ENCODE results near the gene MAML2. TPM values are rescaled to one million over a fixed set of nuclear protein-coding genes. Genes with fewer than 3 reads are reported as not detected.

The MAML2 gene
- total and polyA plus RNA-seq, 2 donors = 7.9 to 9.8 TPM

DNA sequence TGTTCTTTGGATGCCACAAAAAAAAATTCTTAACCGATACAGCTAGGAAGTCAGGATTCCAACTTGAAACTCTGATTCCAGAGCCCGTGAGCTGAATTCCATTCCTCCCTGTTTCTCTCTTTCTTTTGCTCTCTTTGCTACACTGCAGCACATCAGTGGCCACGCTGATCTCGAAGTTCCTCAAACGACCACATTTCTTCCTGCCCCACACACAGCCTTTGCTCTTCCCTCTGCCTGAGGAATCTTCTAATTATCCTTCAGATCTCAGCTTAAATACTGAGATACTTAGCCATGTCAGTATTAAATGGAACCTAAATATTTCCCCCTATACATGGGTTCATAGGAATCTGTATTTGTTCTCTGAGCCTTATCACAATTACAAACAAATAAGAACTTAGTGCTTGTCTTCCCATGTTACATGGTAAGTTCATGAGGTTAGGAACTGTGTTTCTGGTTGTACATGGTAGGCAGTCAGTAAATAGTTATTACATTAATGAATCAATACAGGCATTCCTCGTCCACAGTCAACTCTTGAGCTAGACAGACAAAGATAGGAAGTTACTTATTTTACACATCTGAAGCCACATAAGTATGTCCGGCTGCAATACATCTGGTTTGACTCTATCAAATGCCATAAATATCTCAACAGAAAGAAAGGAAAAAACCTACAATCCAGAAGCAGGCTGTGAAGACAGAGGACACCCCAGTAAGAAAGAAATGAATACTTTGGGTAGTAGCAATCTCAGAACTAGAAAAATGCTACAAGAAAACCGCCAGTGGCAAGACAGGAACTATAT lies 86.6 kb downstream of the MAML2 start:
- Histone ChIP-seq H3K36me3 (ENCODE audit: control insufficient read depth in 2 of 2, insufficient read depth in 2 of 2, low read length in 1 of 2) (no peaks in the 10 kb centered on the region), H3K4me1 (ENCODE audit: control insufficient read depth in 2 of 2, insufficient read depth in 2 of 2, low read length in 2 of 2) (peaks cover 54 to 59% of the 10 kb centered on the region in 2 donors), H3K27ac (ENCODE audit: low read depth in 1 of 2, low read length in 1 of 2) (peak overlapping the region; percentile 8), H3K9me3 (ENCODE audit: control insufficient read depth in 2 of 2, insufficient read depth in 1 of 2, low read length in 1 of 2) (no peaks in the 10 kb centered on the region), H3K4me3 (ENCODE audit: low read length in 2 of 2) (no peak overlapping the region), H3K27me3 (ENCODE audit: control insufficient read depth in 2 of 2, insufficient read depth in 1 of 2, low read length in 1 of 2) (no peaks in the 10 kb centered on the region)
- DNase-seq (ENCODE audit: low read depth in 6 of 9, low spot score in 9 of 9) = no peak
- 44% methylated on average over 8 of the region's 8 CpGs for WGBS

DNA sequence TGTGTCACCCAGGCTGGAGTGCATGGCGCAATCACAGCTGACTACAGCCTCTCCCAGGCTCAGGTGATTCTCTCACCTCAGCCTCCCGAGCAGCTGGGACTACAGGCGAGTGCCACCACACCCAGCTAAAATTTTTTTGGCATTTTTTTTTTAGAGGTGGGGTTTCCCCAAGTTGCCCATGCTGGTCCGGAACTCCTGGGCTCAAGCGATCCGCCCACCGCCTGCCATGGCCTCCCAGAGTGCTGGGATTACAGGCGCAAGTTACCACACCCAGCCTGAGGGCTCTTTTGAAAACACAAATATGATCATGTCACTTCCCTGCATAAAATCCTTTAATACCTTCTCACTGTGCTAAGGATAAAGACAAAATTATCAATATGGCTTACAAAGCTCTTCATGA lies 88.1 kb downstream of the MAML2 start:
- whole genome bisulfite sequencing = 89% methylated on average over 8 of the region's 8 CpGs
- no peaks in the 10 kb centered on the region for H3K36me3 ChIP-seq (ENCODE audit: control insufficient read depth in 2 of 2, insufficient read depth in 2 of 2, low read length in 1 of 2)
- no peak for DNase-seq (ENCODE audit: low read depth in 6 of 9, low spot score in 9 of 9)
- peak overlapping the region; percentile 36 to 42 for H3K27ac ChIP-seq (ENCODE audit: low read depth in 1 of 2, low read length in 1 of 2)
- no peak overlapping the region for H3K4me3 ChIP-seq (ENCODE audit: low read length in 2 of 2)
- H3K4me1 ChIP-seq (ENCODE audit: control insufficient read depth in 2 of 2, insufficient read depth in 2 of 2, low read length in 2 of 2) = peaks cover 49 to 52% of the 10 kb centered on the region in 2 donors
- no peaks in the 10 kb centered on the region for H3K9me3 ChIP-seq (ENCODE audit: control insufficient read depth in 2 of 2, insufficient read depth in 1 of 2, low read length in 1 of 2)
- no peaks in the 10 kb centered on the region for H3K27me3 ChIP-seq (ENCODE audit: control insufficient read depth in 2 of 2, insufficient read depth in 1 of 2, low read length in 1 of 2)

DNA sequence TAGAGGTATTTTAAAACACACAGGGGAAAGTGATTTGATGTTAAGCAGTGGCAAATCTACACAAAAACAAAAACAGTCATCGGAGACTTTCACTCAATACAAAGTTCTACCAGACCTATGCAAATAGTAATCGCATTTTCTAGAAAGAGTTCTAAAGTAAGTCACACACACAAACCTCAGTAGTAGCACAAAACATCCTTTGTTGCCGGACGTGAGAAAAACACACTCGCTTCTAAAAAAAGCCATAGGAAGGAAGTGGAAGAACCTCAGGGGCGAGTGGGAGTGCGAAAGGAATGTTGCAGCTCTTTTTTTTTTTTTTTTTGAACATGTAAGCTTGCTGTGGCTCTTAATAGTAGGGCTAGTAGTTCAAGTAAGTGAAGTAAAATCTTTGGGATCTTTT lies 88.9 kb downstream of the MAML2 start:
- Histone ChIP-seq H3K4me3 (ENCODE audit: low read length in 2 of 2) (peak overlapping the region in 1 of 2 donors; percentile 19), H3K36me3 (ENCODE audit: control insufficient read depth in 2 of 2, insufficient read depth in 2 of 2, low read length in 1 of 2) (no peaks in the 10 kb centered on the region), H3K27me3 (ENCODE audit: control insufficient read depth in 2 of 2, insufficient read depth in 1 of 2, low read length in 1 of 2) (no peaks in the 10 kb centered on the region), H3K9me3 (ENCODE audit: control insufficient read depth in 2 of 2, insufficient read depth in 1 of 2, low read length in 1 of 2) (no peaks in the 10 kb centered on the region), H3K4me1 (ENCODE audit: control insufficient read depth in 2 of 2, insufficient read depth in 2 of 2, low read length in 2 of 2) (peaks cover 42 to 45% of the 10 kb centered on the region in 2 donors), H3K27ac (ENCODE audit: low read depth in 1 of 2, low read length in 1 of 2) (peak overlapping the region; percentile 15 to 42)
- DNase-seq (ENCODE audit: low read depth in 6 of 9, low spot score in 9 of 9) = peak in 5 of 9 donors; percentile 64 to 85 (median 67)
- 3% methylated on average over 7 of the region's 7 CpGs for WGBS

- WGBS = 51% methylated on average over 4 of the region's 4 CpGs
- no peak for DNase-seq (ENCODE audit: low read depth in 6 of 9, low spot score in 9 of 9)
- Histone ChIP-seq H3K4me1 (ENCODE audit: control insufficient read depth in 2 of 2, insufficient read depth in 2 of 2, low read length in 2 of 2) (peaks cover 8 to 17% of the 10 kb centered on the region in 2 donors), H3K27ac (ENCODE audit: low read depth in 1 of 2, low read length in 1 of 2) (peak overlapping the region in 1 of 2 donors; percentile 22), H3K9me3 (ENCODE audit: control insufficient read depth in 2 of 2, insufficient read depth in 1 of 2, low read length in 1 of 2) (no peaks in the 10 kb centered on the region), H3K4me3 (ENCODE audit: low read length in 2 of 2) (no peak overlapping the region), H3K36me3 (ENCODE audit: control insufficient read depth in 2 of 2, insufficient read depth in 2 of 2, low read length in 1 of 2) (no peaks in the 10 kb centered on the region), H3K27me3 (ENCODE audit: control insufficient read depth in 2 of 2, insufficient read depth in 1 of 2, low read length in 1 of 2) (no peaks in the 10 kb centered on the region)
These were observed 96.1 kb downstream of the MAML2 start for GRCh38 chr11:96246718-96247552.

DNA sequence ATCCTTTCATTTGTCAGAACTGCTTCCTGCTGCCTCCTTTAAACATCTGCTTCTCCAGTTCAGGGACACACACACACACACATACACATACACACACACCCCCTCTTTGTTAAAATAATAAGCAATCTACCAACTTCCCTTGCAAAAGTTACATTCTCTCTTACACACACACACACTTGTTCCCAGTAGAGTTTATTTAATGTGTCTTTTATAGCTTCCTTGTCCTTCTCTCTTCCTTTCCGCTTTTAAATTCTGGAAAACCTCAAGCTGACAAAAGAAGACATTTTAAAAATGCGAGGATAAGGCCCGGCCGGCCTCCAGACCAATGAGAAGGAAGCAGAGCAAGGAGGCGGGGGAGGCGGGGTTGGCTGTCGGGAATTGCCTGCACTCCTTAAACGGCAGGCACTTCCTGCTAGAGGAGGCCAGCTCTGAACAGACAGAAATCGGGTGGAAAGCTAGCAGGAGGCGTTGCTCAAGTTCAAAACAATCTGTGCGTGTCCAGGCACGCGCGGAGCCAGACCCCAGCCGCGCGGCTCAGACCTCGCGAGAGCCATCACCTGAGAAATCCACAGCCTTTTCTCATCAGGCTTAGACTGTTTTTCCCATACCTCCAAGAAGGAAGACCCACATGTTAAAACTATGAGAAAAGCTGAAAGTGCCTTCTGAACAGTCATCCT lies 99.9 kb downstream of the MAML2 start:
- peaks cover 14 to 26% of the 10 kb centered on the region in 2 donors for H3K4me1 ChIP-seq (ENCODE audit: control insufficient read depth in 2 of 2, insufficient read depth in 2 of 2, low read length in 2 of 2)
- 2% methylated on average over 19 of the region's 19 CpGs for WGBS
- peak overlapping the region; percentile 56 to 58 for H3K4me3 ChIP-seq (ENCODE audit: low read length in 2 of 2)
- no peaks in the 10 kb centered on the region for H3K27me3 ChIP-seq (ENCODE audit: control insufficient read depth in 2 of 2, insufficient read depth in 1 of 2, low read length in 1 of 2)
- DNase-seq (ENCODE audit: low read depth in 6 of 9, low spot score in 9 of 9) = peak in 8 of 9 donors; percentile 44 to 84 (median 64)
- H3K36me3 ChIP-seq (ENCODE audit: control insufficient read depth in 2 of 2, insufficient read depth in 2 of 2, low read length in 1 of 2) = no peaks in the 10 kb centered on the region
- no peaks in the 10 kb centered on the region for H3K9me3 ChIP-seq (ENCODE audit: control insufficient read depth in 2 of 2, insufficient read depth in 1 of 2, low read length in 1 of 2)
- peak overlapping the region; percentile 78 to 96 for H3K27ac ChIP-seq (ENCODE audit: low read depth in 1 of 2, low read length in 1 of 2)

- peak overlapping the region; percentile 78 to 96 for H3K27ac ChIP-seq (ENCODE audit: low read depth in 1 of 2, low read length in 1 of 2)
- 10% methylated on average over 2 of the region's 2 CpGs for WGBS
These were observed 100.7 kb downstream of the MAML2 start for GRCh38 chr11:96242191-96242847.

GRCh38 chr11:96241331-96241841 lies 101.6 kb downstream of the MAML2 start:
- Histone ChIP-seq H3K4me3 (ENCODE audit: low read length in 2 of 2) (no peak overlapping the region), H3K27me3 (ENCODE audit: control insufficient read depth in 2 of 2, insufficient read depth in 1 of 2, low read length in 1 of 2) (no peaks in the 10 kb centered on the region), H3K9me3 (ENCODE audit: control insufficient read depth in 2 of 2, insufficient read depth in 1 of 2, low read length in 1 of 2) (no peaks in the 10 kb centered on the region), H3K27ac (ENCODE audit: low read depth in 1 of 2, low read length in 1 of 2) (peak overlapping the region in 1 of 2 donors; percentile 78), H3K36me3 (ENCODE audit: control insufficient read depth in 2 of 2, insufficient read depth in 2 of 2, low read length in 1 of 2) (no peaks in the 10 kb centered on the region), H3K4me1 (ENCODE audit: control insufficient read depth in 2 of 2, insufficient read depth in 2 of 2, low read length in 2 of 2) (peaks cover 10 to 26% of the 10 kb centered on the region in 2 donors)
- WGBS = 88% methylated on average over 5 of the region's 5 CpGs
- no peak for DNase-seq (ENCODE audit: low read depth in 6 of 9, low spot score in 9 of 9)

More at GRCh38 chr11:96242191-96242847, 100.7 kb downstream of the MAML2 start:
- Histone ChIP-seq H3K9me3 (ENCODE audit: control insufficient read depth in 2 of 2, insufficient read depth in 1 of 2, low read length in 1 of 2) (no peaks in the 10 kb centered on the region), H3K4me1 (ENCODE audit: control insufficient read depth in 2 of 2, insufficient read depth in 2 of 2, low read length in 2 of 2) (peaks cover 10 to 26% of the 10 kb centered on the region in 2 donors), H3K36me3 (ENCODE audit: control insufficient read depth in 2 of 2, insufficient read depth in 2 of 2, low read length in 1 of 2) (no peaks in the 10 kb centered on the region), H3K4me3 (ENCODE audit: low read length in 2 of 2) (peak overlapping the region; percentile 56 to 58), H3K27me3 (ENCODE audit: control insufficient read depth in 2 of 2, insufficient read depth in 1 of 2, low read length in 1 of 2) (no peaks in the 10 kb centered on the region)
- DNase-seq (ENCODE audit: low read depth in 6 of 9, low spot score in 9 of 9) = peak in 4 of 9 donors; percentile 39 to 73 (median 40)

DNA sequence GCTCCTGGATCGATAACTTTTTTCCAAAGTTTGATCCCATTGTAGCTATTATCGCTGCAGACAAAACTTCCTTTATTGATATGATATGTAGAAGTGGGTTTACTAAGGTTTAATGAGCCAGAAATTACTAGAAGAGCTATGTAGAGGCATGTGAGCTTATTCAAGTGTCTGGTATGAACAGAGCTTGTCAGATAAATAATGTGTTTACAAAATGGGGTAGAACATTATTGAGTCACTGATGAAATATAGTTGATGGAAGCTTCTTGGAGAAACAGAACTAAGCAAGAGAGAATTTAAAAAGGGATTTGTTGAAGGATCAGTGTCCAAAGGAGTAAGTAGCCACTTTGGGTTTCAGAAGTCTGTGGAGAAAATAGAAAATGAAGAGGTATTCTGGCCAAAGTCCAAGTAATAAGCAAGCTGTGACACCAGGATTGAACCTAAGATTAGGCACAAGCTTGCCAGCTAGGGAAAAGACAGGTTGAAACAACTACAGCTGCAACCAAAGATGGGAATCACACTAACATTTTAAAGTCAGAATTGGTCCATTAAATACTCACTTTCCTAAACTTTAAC lies 104.3 kb downstream of the MAML2 start:
- Histone ChIP-seq H3K4me1 (ENCODE audit: control insufficient read depth in 2 of 2, insufficient read depth in 2 of 2, low read length in 2 of 2) (peaks cover 12 to 24% of the 10 kb centered on the region in 2 donors), H3K9me3 (ENCODE audit: control insufficient read depth in 2 of 2, insufficient read depth in 1 of 2, low read length in 1 of 2) (no peaks in the 10 kb centered on the region), H3K27ac (ENCODE audit: low read depth in 1 of 2, low read length in 1 of 2) (peak overlapping the region in 1 of 2 donors; percentile 18), H3K36me3 (ENCODE audit: control insufficient read depth in 2 of 2, insufficient read depth in 2 of 2, low read length in 1 of 2) (no peaks in the 10 kb centered on the region), H3K27me3 (ENCODE audit: control insufficient read depth in 2 of 2, insufficient read depth in 1 of 2, low read length in 1 of 2) (no peaks in the 10 kb centered on the region), H3K4me3 (ENCODE audit: low read length in 2 of 2) (no peak overlapping the region)
- no peak for DNase-seq (ENCODE audit: low read depth in 6 of 9, low spot score in 9 of 9)
- 96% methylated on average over 2 of the region's 2 CpGs for WGBS

Measured in thymus (tissue), 11 donors.